ENCODE results near the gene SLC2A4.

Gene SLC2A4

DNA sequence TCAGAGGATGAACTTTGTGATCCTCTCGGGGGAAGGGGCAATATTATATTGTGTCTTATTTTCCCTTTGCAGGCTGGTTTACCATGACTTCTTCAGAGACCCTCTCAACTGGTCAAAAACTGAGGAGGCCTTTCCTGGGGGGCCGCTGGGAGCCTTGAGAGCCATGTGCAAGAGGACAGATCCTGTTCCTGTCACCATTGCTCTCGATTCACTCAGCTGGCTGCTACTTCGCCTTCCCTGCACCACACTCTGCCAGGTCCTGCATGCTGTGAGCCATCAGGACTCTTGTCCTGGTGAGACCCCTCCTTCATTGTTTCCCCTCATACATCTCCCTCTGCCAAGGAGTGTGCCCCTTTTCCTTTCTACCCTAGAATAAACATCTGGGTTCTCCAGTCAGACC lies 27.0 kb upstream of the SLC2A4 start:
- TF ChIP-seq, protein P1, sequence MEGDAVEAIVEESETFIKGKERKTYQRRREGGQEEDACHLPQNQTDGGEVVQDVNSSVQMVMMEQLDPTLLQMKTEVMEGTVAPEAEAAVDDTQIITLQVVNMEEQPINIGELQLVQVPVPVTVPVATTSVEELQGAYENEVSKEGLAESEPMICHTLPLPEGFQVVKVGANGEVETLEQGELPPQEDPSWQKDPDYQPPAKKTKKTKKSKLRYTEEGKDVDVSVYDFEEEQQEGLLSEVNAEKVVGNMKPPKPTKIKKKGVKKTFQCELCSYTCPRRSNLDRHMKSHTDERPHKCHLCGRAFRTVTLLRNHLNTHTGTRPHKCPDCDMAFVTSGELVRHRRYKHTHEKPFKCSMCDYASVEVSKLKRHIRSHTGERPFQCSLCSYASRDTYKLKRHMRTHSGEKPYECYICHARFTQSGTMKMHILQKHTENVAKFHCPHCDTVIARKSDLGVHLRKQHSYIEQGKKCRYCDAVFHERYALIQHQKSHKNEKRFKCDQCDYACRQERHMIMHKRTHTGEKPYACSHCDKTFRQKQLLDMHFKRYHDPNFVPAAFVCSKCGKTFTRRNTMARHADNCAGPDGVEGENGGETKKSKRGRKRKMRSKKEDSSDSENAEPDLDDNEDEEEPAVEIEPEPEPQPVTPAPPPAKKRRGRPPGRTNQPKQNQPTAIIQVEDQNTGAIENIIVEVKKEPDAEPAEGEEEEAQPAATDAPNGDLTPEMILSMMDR (conservative IDR thresholded peaks at IDR 0.05; ENCODE audit: low read depth, low read length), result no peak
- Histone ChIP-seq H2AFZ (ENCODE audit: low read depth) (no peak overlapping the region), H3K9ac (no peak overlapping the region), H3K79me2 (ENCODE audit: insufficient read depth, low read depth) (no peaks in the 10 kb centered on the region), H3K4me3 (IDR thresholded peaks at IDR 0.05; ENCODE audit: insufficient read depth, low read depth, low read length) (no peak overlapping the region), H3K27ac (no peak overlapping the region), H3K4me1 (ENCODE audit: low read depth, poor library complexity, severe bottlenecking) (no peaks in the 10 kb centered on the region), H3K36me3 (ENCODE audit: insufficient read depth) (no peaks in the 10 kb centered on the region), H4K20me1 (ENCODE audit: insufficient read depth) (no peaks in the 10 kb centered on the region), H3K27me3 (ENCODE audit: insufficient read depth, low read depth) (no peaks in the 10 kb centered on the region), H3K4me2 (no peak overlapping the region)

DNA sequence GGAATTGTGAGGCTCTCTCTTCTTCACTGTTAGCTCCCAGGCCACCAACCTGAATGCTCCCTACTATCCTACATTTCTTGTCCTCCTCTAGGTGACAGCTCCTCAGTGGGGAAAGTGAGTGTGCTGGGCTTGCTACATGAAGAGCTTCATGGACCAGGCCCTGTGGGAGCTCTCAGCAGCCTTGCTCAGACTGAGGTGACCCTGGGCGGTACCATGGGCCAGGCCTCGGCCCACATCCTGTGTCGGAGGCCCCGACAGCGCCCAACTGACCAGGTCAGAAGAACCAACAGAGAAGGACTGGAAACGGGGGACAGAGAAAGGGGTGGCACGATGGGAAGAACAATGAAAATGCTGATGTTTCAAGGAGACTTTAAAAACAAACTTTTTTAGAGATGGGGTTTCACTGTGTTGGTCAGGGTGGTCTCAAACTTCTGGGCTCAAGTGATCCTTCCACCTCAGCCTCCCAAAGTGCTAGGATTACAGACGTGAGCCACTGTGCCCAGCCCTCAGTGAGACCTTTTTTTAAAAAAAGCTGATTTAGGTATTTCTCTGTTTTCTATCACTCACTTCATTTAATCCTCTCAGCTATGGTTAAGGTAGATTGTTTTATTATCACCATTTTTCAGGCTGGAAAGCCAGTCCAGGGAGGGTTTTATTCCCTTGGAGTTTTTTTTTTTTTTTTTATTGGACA lies 24.6 kb upstream of the SLC2A4 start:
- TF ChIP-seq, protein P1 (conservative IDR thresholded peaks at IDR 0.05; ENCODE audit: low read depth, low read length), result no peak
- H3K27ac ChIP-seq, result no peak overlapping the region
- H3K4me3 ChIP-seq (IDR thresholded peaks at IDR 0.05; ENCODE audit: insufficient read depth, low read depth, low read length), result no peak overlapping the region
- H3K79me2 ChIP-seq (ENCODE audit: insufficient read depth, low read depth), result no peaks in the 10 kb centered on the region
- no peaks in the 10 kb centered on the region for H4K20me1 ChIP-seq (ENCODE audit: insufficient read depth)
- H3K4me1 ChIP-seq (ENCODE audit: low read depth, poor library complexity, severe bottlenecking), result no peaks in the 10 kb centered on the region
- no peaks in the 10 kb centered on the region for H3K27me3 ChIP-seq (ENCODE audit: insufficient read depth, low read depth)
- no peak overlapping the region for H3K4me2 ChIP-seq
- no peaks in the 10 kb centered on the region for H3K36me3 ChIP-seq (ENCODE audit: insufficient read depth)
- no peak overlapping the region for H3K9ac ChIP-seq
- H2AFZ ChIP-seq (ENCODE audit: low read depth), result no peak overlapping the region

DNA sequence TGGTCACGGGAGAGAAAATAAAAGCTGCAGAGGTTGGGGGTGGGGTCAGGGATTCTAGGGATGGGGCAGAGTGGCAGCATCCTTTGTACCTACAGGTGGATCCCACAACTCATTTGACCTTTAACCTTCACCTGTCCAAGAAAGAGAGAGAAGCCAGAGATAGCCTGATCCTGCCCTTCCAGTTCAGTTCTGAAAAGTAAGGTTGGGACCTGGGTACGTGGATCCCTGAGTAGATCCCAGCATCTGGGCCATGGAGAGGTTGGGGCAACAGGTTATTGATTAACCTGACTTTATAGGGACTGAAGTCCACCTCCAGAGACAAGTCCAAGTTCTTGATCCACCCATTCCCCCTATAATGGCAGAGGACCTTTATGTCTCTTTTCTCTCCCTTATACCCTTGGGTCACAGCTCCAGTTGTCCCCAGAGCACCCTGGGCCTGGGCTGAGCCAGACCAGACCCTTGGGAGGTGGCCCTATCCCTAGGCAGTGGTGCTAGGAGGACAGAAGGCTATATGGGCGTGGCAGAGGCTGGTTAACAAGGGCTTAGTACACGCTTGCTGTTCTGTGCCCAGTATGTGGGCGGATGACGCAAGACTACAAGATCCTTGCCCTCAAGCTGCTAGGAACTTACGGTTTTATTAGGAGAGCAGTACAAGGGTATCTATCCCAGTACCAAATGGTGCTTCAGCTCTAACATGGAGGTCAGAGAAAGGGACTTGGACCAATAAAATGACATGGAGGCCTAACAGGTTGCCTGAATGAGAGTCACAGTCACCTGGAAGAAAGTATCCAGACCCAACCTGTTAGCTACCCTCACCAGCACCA lies 22.6 kb upstream of the SLC2A4 start:
- TF ChIP-seq, protein P1 (conservative IDR thresholded peaks at IDR 0.05; ENCODE audit: low read depth, low read length), result no peak
- no peak overlapping the region for H3K4me2 ChIP-seq
- H2AFZ ChIP-seq (ENCODE audit: low read depth), result no peak overlapping the region
- no peak overlapping the region for H3K4me3 ChIP-seq (IDR thresholded peaks at IDR 0.05; ENCODE audit: insufficient read depth, low read depth, low read length)
- H3K4me1 ChIP-seq (ENCODE audit: low read depth, poor library complexity, severe bottlenecking), result no peaks in the 10 kb centered on the region
- H3K36me3 ChIP-seq (ENCODE audit: insufficient read depth), result no peaks in the 10 kb centered on the region
- no peaks in the 10 kb centered on the region for H3K79me2 ChIP-seq (ENCODE audit: insufficient read depth, low read depth)
- H4K20me1 ChIP-seq (ENCODE audit: insufficient read depth), result no peaks in the 10 kb centered on the region
- no peak overlapping the region for H3K27ac ChIP-seq
- H3K27me3 ChIP-seq (ENCODE audit: insufficient read depth, low read depth), result no peaks in the 10 kb centered on the region; the same call in 1 of the 2 replicates
- no peak overlapping the region for H3K9ac ChIP-seq

DNA sequence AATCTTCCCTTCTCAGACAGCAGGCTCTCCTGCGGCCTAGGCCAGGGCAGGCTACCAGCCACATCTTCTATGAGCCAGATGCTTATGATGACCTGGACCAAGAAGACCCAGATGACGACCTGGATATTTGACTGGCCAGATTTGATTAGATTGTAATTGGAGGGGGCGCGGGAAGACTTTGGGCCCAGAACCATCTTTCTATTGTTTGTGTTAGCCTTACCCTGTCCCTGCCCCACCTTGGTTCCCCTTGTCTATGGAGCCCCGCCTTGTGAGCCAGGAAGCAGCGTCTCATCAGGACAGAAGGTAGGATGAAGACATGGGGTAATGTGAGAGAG lies 22.0 kb upstream of the SLC2A4 start:
- TF ChIP-seq, protein P1 (conservative IDR thresholded peaks at IDR 0.05; ENCODE audit: low read depth, low read length), result no peak
- H3K27ac ChIP-seq, result no peak overlapping the region
- H3K4me2 ChIP-seq, result no peak overlapping the region
- no peaks in the 10 kb centered on the region for H3K36me3 ChIP-seq (ENCODE audit: insufficient read depth)
- no peaks in the 10 kb centered on the region for H4K20me1 ChIP-seq (ENCODE audit: insufficient read depth)
- H3K4me3 ChIP-seq (IDR thresholded peaks at IDR 0.05; ENCODE audit: insufficient read depth, low read depth, low read length), result no peak overlapping the region
- H3K9ac ChIP-seq, result no peak overlapping the region
- no peaks in the 10 kb centered on the region for H3K79me2 ChIP-seq (ENCODE audit: insufficient read depth, low read depth)
- no peak overlapping the region for H2AFZ ChIP-seq (ENCODE audit: low read depth)
- H3K27me3 ChIP-seq (ENCODE audit: insufficient read depth, low read depth), result no peaks in the 10 kb centered on the region; the same call in 1 of the 2 replicates
- no peaks in the 10 kb centered on the region for H3K4me1 ChIP-seq (ENCODE audit: low read depth, poor library complexity, severe bottlenecking)
